Tibial nerve (tissue), 4 donors: ENCODE results near the gene PLXNC1. TPM values are rescaled to one million over a fixed set of nuclear protein-coding genes. Genes with fewer than 3 reads are reported as not detected.

Experiments used
- DNase-seq, 2 donors: peaks; one replicate each; pipeline ENCODE4 v3.0.0-alpha.2; 2019; ENCODE audit warnings: low spot score in 2 of 2
- H3K27ac ChIP-seq, 4 donors: fragments of 200-600 bp; sonication (generic) in 3 of 4; one replicate each; pipeline ENCODE4 v1.5.1; 2017 to 2019; ENCODE audit warnings: mild to moderate bottlenecking in 1 of 4
- H3K27me3 ChIP-seq, 2 donors: fragments of 200-600 bp; sonication (generic) in 1 of 2; one replicate each; pipeline versions ENCODE4 v1.5.1 to v1.6.0; 2017 to 2019
- H3K36me3 ChIP-seq, 3 donors: fragments of 200-600 bp; sonication (generic); one replicate each; pipeline ENCODE4 v1.5.1; 2018 to 2019
- H3K4me1 ChIP-seq, 4 donors: fragments of 200-600 bp; sonication (generic) in 3 of 4; one replicate each; pipeline ENCODE4 v1.5.1; 2017 to 2019
- H3K4me3 ChIP-seq, 4 donors: fragments of 200-600 bp; sonication (generic) in 3 of 4; one replicate each; pipeline ENCODE4 v1.5.1; 2017 to 2019; ENCODE audit warnings: mild to moderate bottlenecking in 1 of 4, moderate library complexity in 1 of 4
- H3K9me3 ChIP-seq, 4 donors: fragments of 200-600 bp; sonication (generic) in 3 of 4; one replicate each; pipeline ENCODE4 v1.5.1; 2017 to 2019
- CTCF ChIP-seq, 5 experiments: fragments of 200-600 bp in 3 of 5; fragments of 450-650 bp in 2 of 5; sonication (generic) in 3 of 5; IDR thresholded peaks; one replicate each; pipeline ENCODE4 v1.5.1; 2016 to 2019; ENCODE audit warnings: antibody characterized with exemption in 5 of 5, mild to moderate bottlenecking in 3 of 5, moderate library complexity in 2 of 5
- EP300 ChIP-seq, 2 donors: sonication (generic); formaldehyde crosslinking; IDR thresholded peaks; one replicate each; pipeline ENCODE4 v1.6.1; 2017; ENCODE audit warnings: antibody characterized with exemption in 2 of 2, mild to moderate bottlenecking in 1 of 2
- POLR2A ChIP-seq, 2 donors: fragments of 450-650 bp; IDR thresholded peaks; one replicate each; pipeline ENCODE4 v1.6.1; 2017; ENCODE audit warnings: antibody characterized with exemption in 2 of 2, mild to moderate bottlenecking in 2 of 2, moderate library complexity in 2 of 2
- WGBS, 2 donors: methylation state at CpG; one replicate each; pipeline ENCODE4 v1.1.5; 2018; 5-methylcytosine and 5-hydroxymethylcytosine counted together
- total RNA-seq, 4 donors: library from RNA; depleted of rRNA; stranded (reverse); fragments of >200 nt; gene quantifications; one replicate each; pipeline ENCODE4 v1.1.0, GENCODE V29; 2016

Gene PLXNC1
- total RNA-seq, 4 donors from 2014 or later = 9.0 to 20.8 (median 11.4) TPM

- Histone ChIP-seq H3K27me3 (peaks cover 0 to 35% of the 10 kb centered on the region in 2 donors), H3K4me3 (no peak overlapping the region), H3K9me3 (no peaks in the 10 kb centered on the region), H3K36me3 (no peaks in the 10 kb centered on the region), H3K4me1 (peaks cover 0 to 28% (median 7%) of the 10 kb centered on the region in 4 donors), H3K27ac (no peak overlapping the region)
- 48 to 49% methylated on average over 5 of the region's 5 CpGs for WGBS, 2 donors
- TF ChIP-seq CTCF (IDR thresholded peaks at IDR 0.05) (no peak), EP300 (IDR thresholded peaks at IDR 0.05) (peak in 1 of 2 donors; percentile 24)
- no peak for DNase-seq
Observed at GRCh38 chr12:94152292-94153078, 4.1 kb downstream of the PLXNC1 start.

GRCh38 chr12:94157181-94157580, 8.8 kb downstream of the PLXNC1 start:
- Histone ChIP-seq H3K9me3 (no peaks in the 10 kb centered on the region), H3K4me3 (no peak overlapping the region), H3K27ac (no peak overlapping the region), H3K4me1 (no peaks in the 10 kb centered on the region), H3K36me3 (no peaks in the 10 kb centered on the region), H3K27me3 (no peaks in the 10 kb centered on the region)
- no peak for TF ChIP-seq EP300 (IDR thresholded peaks at IDR 0.05)
- no peak for TF ChIP-seq POLR2A (IDR thresholded peaks at IDR 0.05)
- TF ChIP-seq CTCF (IDR thresholded peaks at IDR 0.05) = no peak
- 93 to 99% methylated on average over 3 of the region's 3 CpGs for WGBS, 2 donors
- DNase-seq = no peak

GRCh38 chr12:94157981-94158411, 9.6 kb downstream of the PLXNC1 start:
- Histone ChIP-seq H3K4me3 (no peak overlapping the region), H3K4me1 (no peaks in the 10 kb centered on the region), H3K36me3 (no peaks in the 10 kb centered on the region), H3K27me3 (no peaks in the 10 kb centered on the region), H3K27ac (no peak overlapping the region), H3K9me3 (no peaks in the 10 kb centered on the region)
- TF ChIP-seq CTCF (IDR thresholded peaks at IDR 0.05) = no peak
- no peak for TF ChIP-seq POLR2A (IDR thresholded peaks at IDR 0.05)
- TF ChIP-seq EP300 (IDR thresholded peaks at IDR 0.05) = no peak
- DNase-seq = no peak
- 60 to 67% methylated on average over 6 of the region's 6 CpGs for WGBS, 2 donors

GRCh38 chr12:94158666-94159065, 10.3 kb downstream of the PLXNC1 start:
- no peak overlapping the region for H3K27ac ChIP-seq
- DNase-seq = no peak
- H3K36me3 ChIP-seq = no peaks in the 10 kb centered on the region
- H3K4me3 ChIP-seq = no peak overlapping the region
- H3K4me1 ChIP-seq = no peaks in the 10 kb centered on the region
- 84 to 86% methylated on average over 8 of the region's 8 CpGs for WGBS, 2 donors
- TF ChIP-seq POLR2A (IDR thresholded peaks at IDR 0.05) = no peak
- TF ChIP-seq CTCF (IDR thresholded peaks at IDR 0.05) = no peak
- TF ChIP-seq EP300 (IDR thresholded peaks at IDR 0.05) = no peak
- H3K9me3 ChIP-seq = no peaks in the 10 kb centered on the region
- no peaks in the 10 kb centered on the region for H3K27me3 ChIP-seq

GRCh38 chr12:94162108-94162507, 13.7 kb downstream of the PLXNC1 start:
- Histone ChIP-seq H3K36me3 (no peaks in the 10 kb centered on the region), H3K9me3 (no peaks in the 10 kb centered on the region), H3K27me3 (no peaks in the 10 kb centered on the region), H3K4me3 (no peak overlapping the region), H3K27ac (no peak overlapping the region), H3K4me1 (peaks cover 0 to 7% (median 0%) of the 10 kb centered on the region in 4 donors)
- no peak for DNase-seq
- TF ChIP-seq POLR2A (IDR thresholded peaks at IDR 0.05) (no peak), CTCF (IDR thresholded peaks at IDR 0.05) (no peak), EP300 (IDR thresholded peaks at IDR 0.05) (no peak)
- 87 to 93% methylated on average over 3 of the region's 3 CpGs for WGBS, 2 donors
